ENCODE results near the gene PRSS3. TPM values are rescaled to one million over a fixed set of nuclear protein-coding genes. Genes with fewer than 3 reads are reported as not detected.

PRSS3 gene
- 2.1 and 3.2 TPM in 2 replicates for total RNA-seq

GRCh38 chr9:33795281-33795680 lies at the start of gene PRSS3:
PRSS3 (plus strand) TSS chr9:33795561; CDS start chr9:33795574, 13 bp downstream.

GRCh38 chr9:33816327-33817252 lies 21.2 kb downstream of the PRSS3 start, which contains the start of gene UBE2R2:
UBE2R2 (plus strand) TSS chr9:33817160; CDS start chr9:33817758, 598 bp downstream.

Other genes starting within 250 kb of the PRSS3 start
- 17.5 and 29.8 TPM in 2 replicates for gene UBE2R2, start 21.6 kb downstream of the PRSS3 start, total RNA-seq